NCI-H345 treated with DMSO at 0.1 percent for 48 hours (cell line): ENCODE results near the gene VPS72.
"Not testable (repeated sequence)": the region's sequence is repeated elsewhere in the genome, so short reads cannot be mapped to it uniquely, and the experiment has no call there.

Source experiments
- DNase-seq: peaks from one replicate; lab custom pipeline; 2025; ENCODE audit not compliant: unreplicated experiment; lab: John Stamatoyannopoulos, UW

Gene VPS72

GRCh38 chr1:151189637-151190445 lies at the start of gene VPS72:
VPS72 (minus strand) TSS chr1:151190197; CDS start chr1:151190121, 76 bp downstream.
- DNase-seq = peak; percentile 99

- no peak for DNase-seq
Measured at GRCh38 chr1:151238467-151238739, 48.4 kb upstream of the VPS72 start.

- no peak for DNase-seq
Measured at GRCh38 chr1:151237678-151238466, 47.9 kb upstream of the VPS72 start.

GRCh38 chr1:151235235-151235634 lies 45.2 kb upstream of the VPS72 start:
- DNase-seq = no peak

- DNase-seq = no peak
Measured at GRCh38 chr1:151222130-151222529, 32.1 kb upstream of the VPS72 start.

- no peak for DNase-seq
Measured at GRCh38 chr1:151221616-151222015, 31.6 kb upstream of the VPS72 start.

GRCh38 chr1:151213560-151213959 lies 23.6 kb upstream of the VPS72 start:
- no peak for DNase-seq

- DNase-seq = no peak
Measured at GRCh38 chr1:151211972-151212705, 22.1 kb upstream of the VPS72 start.

GRCh38 chr1:151210830-151211229 lies 20.8 kb upstream of the VPS72 start:
- no peak for DNase-seq

- not testable (repeated sequence) for DNase-seq
Measured at GRCh38 chr1:151205381-151205965, 15.5 kb upstream of the VPS72 start.

GRCh38 chr1:151199873-151200581 lies 10.0 kb upstream of the VPS72 start:
- DNase-seq = no peak

- peak; percentile 100 for DNase-seq
Measured at GRCh38 chr1:151198254-151199127, 8.5 kb upstream of the VPS72 start, which contains the start of gene PIP5K1A. PIP5K1A (plus strand) TSS chr1:151198552; CDS start chr1:151198997, 445 bp downstream.

- DNase-seq = peak; percentile 96
Measured at GRCh38 chr1:151197863-151198253, 7.9 kb upstream of the VPS72 start.

GRCh38 chr1:151196292-151196800 lies 6.3 kb upstream of the VPS72 start:
- peak; percentile 97 for DNase-seq

GRCh38 chr1:151194894-151195594 lies 5.0 kb upstream of the VPS72 start:
- not testable (repeated sequence) for DNase-seq

- no peak for DNase-seq
Measured at GRCh38 chr1:151193856-151194255, 3.9 kb upstream of the VPS72 start.

GRCh38 chr1:151193304-151193703 lies 3.3 kb upstream of the VPS72 start:
- DNase-seq = no peak

GRCh38 chr1:151192047-151192446 lies 2.0 kb upstream of the VPS72 start:
- DNase-seq = no peak

GRCh38 chr1:151188667-151189066 lies 1.3 kb downstream of the VPS72 start:
- DNase-seq = not testable (repeated sequence)
